Measurements from ENCODE around the gene ZIC4. TPM values are rescaled to one million over a fixed set of nuclear protein-coding genes. Genes with fewer than 3 reads are reported as not detected.

ZIC4 gene
- total RNA-seq, 1 experiment from 2014 or later: 0.84 TPM

- DNase-seq (ENCODE audit: low read depth): no peak
These were observed 51.7 kb downstream of the ZIC4 start for GRCh38 chr3:147354623-147355022.

- DNase-seq (ENCODE audit: low read depth): no peak
These were observed 55.0 kb downstream of the ZIC4 start for GRCh38 chr3:147351301-147351700.

- DNase-seq (ENCODE audit: low read depth): no peak
These were observed 57.4 kb downstream of the ZIC4 start for GRCh38 chr3:147348976-147349375.

GRCh38 chr3:147343926-147344325, 62.4 kb downstream of the ZIC4 start:
- no peak for DNase-seq (ENCODE audit: low read depth)

GRCh38 chr3:147341727-147342126, 64.6 kb downstream of the ZIC4 start:
- no peak for DNase-seq (ENCODE audit: low read depth)

GRCh38 chr3:147336543-147337278, 69.6 kb downstream of the ZIC4 start:
- no peak for DNase-seq (ENCODE audit: low read depth)

Other genes starting within 250 kb of the ZIC4 start
- gene ZIC1, start 2.8 kb upstream of the ZIC4 start, total RNA-seq (2014; rRNA removed; shearing (Covaris generic)): 12.1 and 12.2 TPM in 2 replicates